Subcutaneous adipose tissue (tissue), 4 donors: Measurements from ENCODE around the gene COBL. TPM values are rescaled to one million over a fixed set of nuclear protein-coding genes. Genes with fewer than 3 reads are reported as not detected.

Experiments used
- CTCF ChIP-seq: fragments of 450-650 bp; IDR thresholded peaks from one replicate; pipeline ENCODE4 v1.5.1; 2016; ENCODE audit warnings: low read depth, mild to moderate bottlenecking, control low read depth, antibody characterized with exemption, moderate library complexity
- total RNA-seq, 4 donors: library from RNA; depleted of rRNA; stranded (reverse); fragments of >200 nt; gene quantifications; one replicate each; pipeline ENCODE4 v1.1.0, GENCODE V29; 2016

COBL gene
- total RNA-seq, 4 donors from 2014 or later = 0.51 to 1.8 (median 0.93) TPM

- no peak for TF ChIP-seq CTCF
Measured at GRCh38 chr7:51224811-51225595, 91.6 kb downstream of the COBL start.

- TF ChIP-seq CTCF = no peak
Measured at GRCh38 chr7:51223505-51223904, 93.1 kb downstream of the COBL start.

- no peak for TF ChIP-seq CTCF
Measured at GRCh38 chr7:51222916-51223315, 93.7 kb downstream of the COBL start.

GRCh38 chr7:51220226-51220625, 96.4 kb downstream of the COBL start:
- TF ChIP-seq CTCF = no peak

GRCh38 chr7:51219261-51219988, 97.2 kb downstream of the COBL start:
- TF ChIP-seq CTCF = no peak

GRCh38 chr7:51217804-51218203, 98.8 kb downstream of the COBL start:
- no peak for TF ChIP-seq CTCF

GRCh38 chr7:51214098-51214497, 102.5 kb downstream of the COBL start:
- TF ChIP-seq CTCF = no peak
